DOHH2 (cell line): Measurements from ENCODE around the gene MAP3K7CL.

ENCODE experiments used
- EZH2phosphoT487 ChIP-seq: fragments of 200-600 bp; sonication (generic); IDR thresholded peaks from 2 replicates; pipeline ENCODE4 v1.6.1; 2017; ENCODE audit warnings: borderline replicate concordance, mild to moderate bottlenecking, antibody characterized with exemption, low read length, moderate library complexity, mixed read lengths
- TF ChIP-seq, protein P1 (sequence below): fragments of 200-600 bp; sonication (generic); IDR thresholded peaks from one replicate; pipeline ENCODE4 v1.5.1; 2014; ENCODE audit warnings: antibody characterized with exemption, mild to moderate bottlenecking, low read depth, low read length; ENCODE audit not compliant: poor library complexity, severe bottlenecking

DNA sequence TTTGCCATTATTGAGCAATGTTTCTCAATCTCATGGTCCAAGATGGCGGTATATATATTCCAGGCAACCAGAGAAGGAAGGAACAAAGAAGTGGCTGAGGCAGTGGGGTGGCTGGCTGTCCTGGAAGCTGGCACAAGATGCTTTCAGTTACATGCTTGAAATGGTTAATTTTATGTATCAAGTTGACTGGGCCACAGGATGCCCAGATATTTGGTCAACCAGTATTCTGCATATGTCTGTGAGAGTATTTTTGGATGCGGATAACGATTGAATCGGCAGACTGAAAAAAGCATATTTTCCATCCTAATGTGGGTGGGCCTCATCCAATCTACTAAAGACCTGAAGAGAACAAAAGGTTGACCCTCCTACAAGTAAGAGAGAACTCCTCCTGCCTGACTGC, 55.2 kb downstream of the MAP3K7CL start:
- TF ChIP-seq, protein P1, sequence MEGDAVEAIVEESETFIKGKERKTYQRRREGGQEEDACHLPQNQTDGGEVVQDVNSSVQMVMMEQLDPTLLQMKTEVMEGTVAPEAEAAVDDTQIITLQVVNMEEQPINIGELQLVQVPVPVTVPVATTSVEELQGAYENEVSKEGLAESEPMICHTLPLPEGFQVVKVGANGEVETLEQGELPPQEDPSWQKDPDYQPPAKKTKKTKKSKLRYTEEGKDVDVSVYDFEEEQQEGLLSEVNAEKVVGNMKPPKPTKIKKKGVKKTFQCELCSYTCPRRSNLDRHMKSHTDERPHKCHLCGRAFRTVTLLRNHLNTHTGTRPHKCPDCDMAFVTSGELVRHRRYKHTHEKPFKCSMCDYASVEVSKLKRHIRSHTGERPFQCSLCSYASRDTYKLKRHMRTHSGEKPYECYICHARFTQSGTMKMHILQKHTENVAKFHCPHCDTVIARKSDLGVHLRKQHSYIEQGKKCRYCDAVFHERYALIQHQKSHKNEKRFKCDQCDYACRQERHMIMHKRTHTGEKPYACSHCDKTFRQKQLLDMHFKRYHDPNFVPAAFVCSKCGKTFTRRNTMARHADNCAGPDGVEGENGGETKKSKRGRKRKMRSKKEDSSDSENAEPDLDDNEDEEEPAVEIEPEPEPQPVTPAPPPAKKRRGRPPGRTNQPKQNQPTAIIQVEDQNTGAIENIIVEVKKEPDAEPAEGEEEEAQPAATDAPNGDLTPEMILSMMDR = no peak
- TF ChIP-seq EZH2phosphoT487 = no peak
